GM12801 (cell line): ENCODE results near the gene WIF1.

Source experiments
- CTCF ChIP-seq: IDR thresholded peaks from one replicate; pipeline ENCODE4 v1.5.1; 2011; ENCODE audit warnings: control low read depth; ENCODE audit not compliant: insufficient read length; ENCODE audit errors: extremely low read depth

WIF1 gene

DNA sequence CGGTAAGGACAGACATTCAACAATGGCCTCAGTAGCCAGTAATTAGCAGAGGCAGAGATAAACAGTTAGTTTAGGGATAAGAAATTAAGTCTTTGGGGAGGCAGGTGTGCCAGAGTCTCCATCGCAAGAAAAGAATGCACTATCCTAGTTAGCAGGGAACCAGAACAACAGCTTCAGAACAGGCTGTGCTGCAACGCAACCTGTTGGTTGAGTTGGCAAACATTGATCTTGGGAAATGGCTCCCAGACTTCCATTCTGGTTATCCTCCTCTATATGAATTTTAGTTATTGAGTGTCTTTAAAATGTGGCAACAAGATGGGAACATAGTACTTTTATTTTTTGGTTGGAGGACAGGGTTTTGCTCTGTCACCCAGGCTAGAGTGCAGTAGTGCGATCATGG, 36.0 kb upstream of the WIF1 start:
- TF ChIP-seq CTCF, result no peak

DNA sequence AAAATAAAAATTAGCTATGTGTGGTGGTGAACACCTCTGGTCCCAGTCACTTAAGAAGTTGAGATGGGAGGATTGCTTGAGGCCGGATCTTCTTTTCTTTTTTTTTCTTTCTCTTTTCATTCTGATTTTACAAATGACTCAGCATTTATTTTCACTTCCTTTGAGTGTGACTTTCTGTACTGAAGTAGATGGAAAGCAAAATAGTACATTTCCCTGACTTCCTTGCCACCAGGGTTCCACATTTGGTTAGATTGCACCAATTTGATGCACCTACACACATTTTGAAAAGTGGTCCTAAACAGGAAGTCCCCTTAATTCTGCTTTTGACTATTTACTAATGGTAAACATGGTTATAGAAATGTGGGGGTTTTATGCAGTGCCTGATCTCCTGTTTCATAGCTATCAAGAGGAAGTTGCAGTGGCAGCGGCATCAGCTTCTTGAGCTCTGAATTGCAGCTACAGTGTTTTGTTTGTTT, 35.3 kb upstream of the WIF1 start:
- TF ChIP-seq CTCF, result no peak

- TF ChIP-seq CTCF, result no peak
Observed at GRCh38 chr12:65155784-65156183, 34.7 kb upstream of the WIF1 start.

GRCh38 chr12:65152596-65152995, 31.5 kb upstream of the WIF1 start:
- TF ChIP-seq CTCF, result no peak

GRCh38 chr12:65152012-65152411, 30.9 kb upstream of the WIF1 start:
- no peak for TF ChIP-seq CTCF

DNA sequence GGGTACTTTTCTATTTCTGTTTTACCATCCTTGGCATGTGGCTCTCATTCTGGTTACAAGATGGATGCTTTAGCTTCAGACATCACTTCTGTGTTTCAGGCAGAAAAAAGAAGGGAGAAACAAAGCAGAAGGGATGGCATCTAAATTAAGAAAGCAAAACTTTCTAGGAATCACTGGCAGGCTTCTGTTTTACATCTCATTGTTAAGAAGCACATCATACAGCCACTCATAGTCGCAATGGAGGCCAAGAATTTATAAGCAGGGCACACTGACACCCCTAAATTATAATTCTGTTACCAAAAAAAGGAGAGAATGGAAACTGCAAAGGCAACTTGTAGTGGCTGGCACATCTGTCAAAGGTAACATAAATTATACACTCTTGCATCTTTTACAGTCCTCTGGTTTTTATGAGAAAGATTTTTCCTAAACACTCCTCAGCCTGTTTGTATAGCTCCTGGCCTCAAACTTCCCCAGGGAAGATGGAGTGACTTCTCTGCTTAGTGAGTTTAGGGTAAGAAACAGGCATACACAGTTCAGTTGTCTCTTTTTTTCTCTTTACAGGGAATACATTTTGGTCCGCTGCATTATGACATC, 26.3 kb upstream of the WIF1 start:
- no peak for TF ChIP-seq CTCF

- TF ChIP-seq CTCF, result no peak
Observed at GRCh38 chr12:65140738-65141137, 19.6 kb upstream of the WIF1 start.
